Endothelial cell of umbilical vein (primary cell): Measurements from ENCODE around the gene JUNB. TPM values are rescaled to one million over a fixed set of nuclear protein-coding genes. Genes with fewer than 3 reads are reported as not detected.

Source experiments
- BruUV-seq: library from RNA; stranded (reverse); fragments of 400-500 nt; replicated peaks from 2 replicates; lab custom pipeline; 2021; lab: Mats Ljungman, UMichigan
- CTCF ChIA-PET: fragments of 300-600, 350-600 bp; sonication (Branson Sonifier 250); formaldehyde crosslinking; loops from one replicate; lab custom pipeline; 2021; ENCODE audit warnings: antibody characterized with exemption, inconsistent platforms; lab: Charles Lee
- POLR2A ChIA-PET: fragments of 300-600, 350-600 bp; sonication (Branson Sonifier 250); formaldehyde crosslinking; loops from one replicate; lab custom pipeline; 2021; ENCODE audit warnings: antibody characterized with exemption, inconsistent platforms; lab: Charles Lee
- DNase-seq: peaks from one replicate; pipeline ENCODE4 v3.0.0-alpha.2; 2011; ENCODE audit warnings: low read depth, low spot score
- FAIRE-seq: peaks from 2 replicates; lab custom pipeline; 2011; peaks lifted over from hg19 to GRCh38; lab: Jason Lieb, UNC
- H2AFZ ChIP-seq: 2 replicates; pipeline ENCODE4 v1.6.0; 2012; ENCODE audit warnings: low read depth, low read length, control low read depth, inconsistent platforms
- H3K27ac ChIP-seq: 2 replicates; pipeline ENCODE4 v1.5.1; 2011; ENCODE audit warnings: low read depth, mild to moderate bottlenecking, control low read depth, low read length, moderate library complexity; ENCODE audit not compliant: insufficient read depth
- H3K27me3 ChIP-seq, 2 experiments: 2 replicates each; pipeline versions ENCODE4 v1.6.0 to v1.6.1; 2011; ENCODE audit warnings: low read length in 2 of 2, mixed read lengths in 1 of 2; ENCODE audit not compliant: control insufficient read depth in 2 of 2, insufficient read depth in 2 of 2
- H3K36me3 ChIP-seq, 2 experiments: 2 replicates in 1 of 2; 3 replicates in 1 of 2; pipeline ENCODE4 v1.5.1; 2011; ENCODE audit warnings: low read length in 2 of 2, mild to moderate bottlenecking in 1 of 2, moderate library complexity in 1 of 2; ENCODE audit not compliant: control insufficient read depth in 2 of 2, insufficient read depth in 2 of 2; ENCODE audit errors: extremely low read depth in 1 of 2
- H3K4me1 ChIP-seq: 3 replicates; pipeline ENCODE4 v1.5.1; 2011; ENCODE audit warnings: mild to moderate bottlenecking, low read length; ENCODE audit not compliant: control insufficient read depth, insufficient read depth; ENCODE audit errors: extremely low read depth
- H3K4me2 ChIP-seq: 2 replicates; pipeline ENCODE4 v1.6.1; 2011; ENCODE audit warnings: low read length, control low read depth, mixed read lengths; ENCODE audit not compliant: insufficient read depth
- H3K4me3 ChIP-seq, 3 experiments: fragments of 200-600 bp in 1 of 3; sonication (generic), shearing (Covaris generic) in 1 of 3; replicated peaks in 1 of 3; 2 replicates each; pipeline ENCODE4 v1.5.1; 2011 to 2016; ENCODE audit warnings: control low read depth in 3 of 3, low read length in 3 of 3, mild to moderate bottlenecking in 2 of 3, inconsistent platforms in 1 of 3, low read depth in 1 of 3, moderate library complexity in 1 of 3; ENCODE audit not compliant: insufficient read depth in 1 of 3
- H3K79me2 ChIP-seq: 2 replicates; pipeline ENCODE4 v1.6.0; 2012; ENCODE audit warnings: low read length, inconsistent platforms; ENCODE audit not compliant: control insufficient read depth, insufficient read depth
- H3K9ac ChIP-seq: replicated peaks from 2 replicates; pipeline ENCODE3; 2011; ENCODE audit warnings: low read length, control low read depth; ENCODE audit not compliant: insufficient read depth; ENCODE audit errors: extremely low read depth
- H3K9me1 ChIP-seq: replicated peaks from 3 replicates; pipeline ENCODE4 v1.6.0; 2011; ENCODE audit warnings: mild to moderate bottlenecking, low read length; ENCODE audit not compliant: control insufficient read depth, insufficient read depth; ENCODE audit errors: extremely low read depth
- H3K9me3 ChIP-seq: replicated peaks from 2 replicates; pipeline ENCODE4 v1.5.1; 2012; ENCODE audit warnings: low read length, inconsistent platforms; ENCODE audit not compliant: control insufficient read depth, insufficient read depth
- H4K20me1 ChIP-seq: replicated peaks from 2 replicates; pipeline ENCODE3; 2011; ENCODE audit warnings: mild to moderate bottlenecking, low read length; ENCODE audit not compliant: control insufficient read depth, insufficient read depth; ENCODE audit errors: extremely low read depth
- CTCF ChIP-seq, 2 donors: IDR thresholded peaks; 1 replicate in 1 of 2; 2 replicates in 1 of 2; pipeline ENCODE4 v1.5.1; 2011; ENCODE audit warnings: low read length in 2 of 2, mild to moderate bottlenecking in 2 of 2, moderate library complexity in 2 of 2, control low read depth in 1 of 2, inconsistent platforms in 1 of 2, low read depth in 1 of 2; ENCODE audit not compliant: insufficient read depth in 1 of 2; ENCODE audit errors: extremely low read depth in 1 of 2
- EZH2 ChIP-seq: IDR thresholded peaks from 2 replicates; pipeline ENCODE4 v1.6.1; 2012; ENCODE audit warnings: borderline replicate concordance, low read depth, mild to moderate bottlenecking, moderate library complexity, low read length, inconsistent platforms; ENCODE audit not compliant: severe bottlenecking
- FOS ChIP-seq: IDR thresholded peaks from 2 replicates; pipeline ENCODE4 v1.6.1; 2011; ENCODE audit warnings: mild to moderate bottlenecking, low read length, moderate library complexity, borderline replicate concordance; ENCODE audit not compliant: insufficient read depth
- GATA2 ChIP-seq: IDR thresholded peaks from 2 replicates; pipeline ENCODE4 v1.7.0; 2011; ENCODE audit warnings: low read depth, mild to moderate bottlenecking, moderate library complexity, mixed read lengths, low read length; ENCODE audit not compliant: insufficient read length, insufficient read depth
- JUN ChIP-seq: IDR thresholded peaks from 2 replicates; pipeline ENCODE4 v1.6.1; 2011; ENCODE audit warnings: borderline replicate concordance, low read depth; ENCODE audit not compliant: insufficient read length, insufficient read depth
- MAX ChIP-seq: IDR thresholded peaks from 2 replicates; pipeline ENCODE4 v1.6.1; 2011; ENCODE audit not compliant: insufficient read depth, insufficient read length
- MYC ChIP-seq: IDR thresholded peaks from one replicate; pipeline ENCODE4 v1.6.1; 2011; ENCODE audit warnings: mild to moderate bottlenecking, low read depth, low read length
- POLR2A ChIP-seq: IDR thresholded peaks from 2 replicates; pipeline ENCODE4 v1.6.1; 2012; ENCODE audit warnings: low read depth, mild to moderate bottlenecking, control low read depth, low read length
- POLR2AphosphoS5 ChIP-seq: IDR thresholded peaks from 2 replicates; pipeline ENCODE4 v1.6.1; 2012; ENCODE audit warnings: low read depth, mild to moderate bottlenecking, control low read depth, low read length, moderate library complexity; ENCODE audit not compliant: insufficient read depth
- dilution Hi-C: fragments of 300-500 bp; cut with MboI; formaldehyde crosslinking; loops from one replicate; pipeline ENCODE4 v1.15.0; 2019; ENCODE audit warnings: low sequenced_read_pairs; ENCODE audit not compliant: extremely low pct_ligation_motif_present
- intact Hi-C: fragments of 100-400 bp; cut with micrococcal nuclease; formaldehyde crosslinking; loops from one replicate; pipeline ENCODE4 v1.10.0; 2022
- polyA plus RNA-seq, 4 experiments: library from polyadenylated mRNA; depleted of rRNA in 3 of 4; stranded (reverse) in 3 of 4; unstranded in 1 of 4; fragments of >200 nt; gene quantifications; 2 replicates each; pipeline versions ENCODE4 v1.2.1 to v1.2.3, GENCODE V29; 2011 to 2012; ENCODE audit warnings: missing spikeins in 1 of 4
- total RNA-seq: library from RNA; stranded (reverse); gene quantifications from 2 replicates; pipeline ENCODE4 v1.2.3, GENCODE V29; 2021

The JUNB gene
- total and polyA plus RNA-seq, 2 donors (not counting 3 experiments of a cell fraction or from before 2014, with no cell fraction given), result 22.8 to 74.4 TPM

GRCh38 chr19:12750851-12751250 lies 40.4 kb upstream of the JUNB start:
- dilution Hi-C loops, result no loop called here
- intact Hi-C loops, result no loop called here
- no peak overlapping the region for H3K9ac ChIP-seq
- peaks cover 2% of the 10 kb centered on the region for H3K4me1 ChIP-seq
- TF ChIP-seq MAX (no peak), MYC (no peak), FOS (no peak), CTCF (IDR thresholded peaks at IDR 0.05; ENCODE audit: extremely low read depth in 1 of 2, insufficient read depth in 1 of 2, low read depth in 1 of 2, low read length in 2 of 2) (no peak), POLR2A (no peak), JUN (no peak), GATA2 (no peak), POLR2AphosphoS5 (no peak), EZH2 (no peak)
- no peaks in the 10 kb centered on the region for H4K20me1 ChIP-seq
- DNase-seq (no peak), FAIRE-seq (no peak)
- no peak overlapping the region for H2AFZ ChIP-seq
- no TSS peak for BruUV-seq
- H3K27me3 ChIP-seq, result peaks cover 0 to 7% of the 10 kb centered on the region in 2 experiments
- peaks cover 0 to 11% of the 10 kb centered on the region in 2 experiments for H3K36me3 ChIP-seq
- no peak overlapping the region for H3K27ac ChIP-seq
- H3K4me3 ChIP-seq, result no peak overlapping the region
- H3K9me3 ChIP-seq, result no peaks in the 10 kb centered on the region
- ChIA-PET CTCF (interaction anchor here (2.7 kb wide), 1 partner anchor 10 kb away, joined by 14 read pairs; no protein-coding TSS in a partner anchor), POLR2A (no interaction called here)
- H3K4me2 ChIP-seq, result no peak overlapping the region
- H3K9me1 ChIP-seq, result no peaks in the 10 kb centered on the region
- H3K79me2 ChIP-seq, result no peaks in the 10 kb centered on the region
